ENCODE data around the gene CIB4.

The CIB4 gene

GRCh38 chr2:26674002-26674751 is 33.0 kb upstream of the CIB4 start:
- no peak for TF ChIP-seq CTCF (IDR thresholded peaks at IDR 0.05; ENCODE audit: low read length, missing control alignments)
- H3K4me3 ChIP-seq (replicated peaks; ENCODE audit: low read depth, low read length): no peak overlapping the region
- DNase-seq (ENCODE audit: low read depth): no peak

GRCh38 chr2:26672818-26673393 is 31.7 kb upstream of the CIB4 start:
- H3K4me3 ChIP-seq (replicated peaks; ENCODE audit: low read depth, low read length): no peak overlapping the region
- no peak for DNase-seq (ENCODE audit: low read depth)
- no peak for TF ChIP-seq CTCF (IDR thresholded peaks at IDR 0.05; ENCODE audit: low read length, missing control alignments)

- no peak for TF ChIP-seq CTCF (IDR thresholded peaks at IDR 0.05; ENCODE audit: low read length, missing control alignments)
- no peak for DNase-seq (ENCODE audit: low read depth)
- H3K4me3 ChIP-seq (replicated peaks; ENCODE audit: low read depth, low read length): no peak overlapping the region
Measured at GRCh38 chr2:26672112-26672817, 31.1 kb upstream of the CIB4 start.

- no peak overlapping the region for H3K4me3 ChIP-seq (replicated peaks; ENCODE audit: low read depth, low read length)
- TF ChIP-seq CTCF (IDR thresholded peaks at IDR 0.05; ENCODE audit: low read length, missing control alignments): no peak
- DNase-seq (ENCODE audit: low read depth): no peak
Measured at GRCh38 chr2:26671691-26672090, 30.5 kb upstream of the CIB4 start.

GRCh38 chr2:26670931-26671460 is 29.8 kb upstream of the CIB4 start:
- no peak overlapping the region for H3K4me3 ChIP-seq (replicated peaks; ENCODE audit: low read depth, low read length)
- no peak for DNase-seq (ENCODE audit: low read depth)
- no peak for TF ChIP-seq CTCF (IDR thresholded peaks at IDR 0.05; ENCODE audit: low read length, missing control alignments)

- DNase-seq (ENCODE audit: low read depth): peak; percentile 60
- H3K4me3 ChIP-seq (replicated peaks; ENCODE audit: low read depth, low read length): no peak overlapping the region
- TF ChIP-seq CTCF (IDR thresholded peaks at IDR 0.05; ENCODE audit: low read length, missing control alignments): no peak
Measured at GRCh38 chr2:26670171-26670570, 29.0 kb upstream of the CIB4 start.

All from fibroblast of pulmonary artery (primary cell).